Smooth muscle cell of the coronary artery (primary cell): Measurements from ENCODE around the gene RAB11FIP5. TPM values are rescaled to one million over a fixed set of nuclear protein-coding genes. Genes with fewer than 3 reads are reported as not detected.

Experiments
- total RNA-seq: library from RNA; depleted of rRNA; stranded (reverse); fragments of >200 nt; gene quantifications from 2 replicates; pipeline ENCODE4 v1.2.3, GENCODE V29; 2014; ENCODE audit warnings: low replicate concordance

Gene RAB11FIP5, protein sequence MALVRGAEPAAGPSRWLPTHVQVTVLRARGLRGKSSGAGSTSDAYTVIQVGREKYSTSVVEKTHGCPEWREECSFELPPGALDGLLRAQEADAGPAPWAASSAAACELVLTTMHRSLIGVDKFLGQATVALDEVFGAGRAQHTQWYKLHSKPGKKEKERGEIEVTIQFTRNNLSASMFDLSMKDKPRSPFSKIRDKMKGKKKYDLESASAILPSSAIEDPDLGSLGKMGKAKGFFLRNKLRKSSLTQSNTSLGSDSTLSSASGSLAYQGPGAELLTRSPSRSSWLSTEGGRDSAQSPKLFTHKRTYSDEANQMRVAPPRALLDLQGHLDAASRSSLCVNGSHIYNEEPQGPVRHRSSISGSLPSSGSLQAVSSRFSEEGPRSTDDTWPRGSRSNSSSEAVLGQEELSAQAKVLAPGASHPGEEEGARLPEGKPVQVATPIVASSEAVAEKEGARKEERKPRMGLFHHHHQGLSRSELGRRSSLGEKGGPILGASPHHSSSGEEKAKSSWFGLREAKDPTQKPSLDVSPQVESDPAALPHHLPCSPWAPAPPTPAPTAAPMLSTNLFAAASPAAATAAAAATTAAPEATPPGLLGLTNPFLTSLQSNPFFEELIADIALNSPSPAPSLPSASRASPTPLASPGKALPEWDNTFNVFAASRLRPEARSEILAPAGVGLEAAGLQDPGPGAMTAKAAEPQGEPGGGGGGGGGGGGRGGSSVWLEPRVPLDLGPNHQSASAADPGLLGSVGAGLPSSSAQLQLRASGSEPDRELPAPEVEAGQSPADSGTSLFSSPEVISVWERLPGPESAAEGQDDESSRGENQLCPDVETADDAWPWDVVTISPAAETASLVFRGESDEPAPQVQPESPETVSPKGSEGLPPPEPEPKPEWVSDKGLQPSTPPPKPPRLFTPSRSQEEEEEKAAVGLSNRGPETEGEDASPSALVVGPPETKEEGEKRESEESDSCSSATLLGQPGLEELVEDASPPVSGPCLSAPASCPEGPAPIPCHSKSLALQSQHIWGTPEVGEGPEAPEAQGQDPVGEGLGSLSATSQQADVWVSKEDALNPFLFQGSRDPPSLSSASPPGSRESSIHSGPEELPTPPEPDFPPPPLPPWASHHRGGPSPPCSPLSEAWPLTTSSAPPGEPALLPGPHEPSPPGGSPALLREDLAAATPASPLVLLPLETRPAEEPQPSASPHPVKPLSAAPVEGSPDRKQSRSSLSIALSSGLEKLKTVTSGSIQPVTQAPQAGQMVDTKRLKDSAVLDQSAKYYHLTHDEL (N-terminal part only)
- 22.5 and 27.8 TPM in 2 replicates for total RNA-seq

DNA sequence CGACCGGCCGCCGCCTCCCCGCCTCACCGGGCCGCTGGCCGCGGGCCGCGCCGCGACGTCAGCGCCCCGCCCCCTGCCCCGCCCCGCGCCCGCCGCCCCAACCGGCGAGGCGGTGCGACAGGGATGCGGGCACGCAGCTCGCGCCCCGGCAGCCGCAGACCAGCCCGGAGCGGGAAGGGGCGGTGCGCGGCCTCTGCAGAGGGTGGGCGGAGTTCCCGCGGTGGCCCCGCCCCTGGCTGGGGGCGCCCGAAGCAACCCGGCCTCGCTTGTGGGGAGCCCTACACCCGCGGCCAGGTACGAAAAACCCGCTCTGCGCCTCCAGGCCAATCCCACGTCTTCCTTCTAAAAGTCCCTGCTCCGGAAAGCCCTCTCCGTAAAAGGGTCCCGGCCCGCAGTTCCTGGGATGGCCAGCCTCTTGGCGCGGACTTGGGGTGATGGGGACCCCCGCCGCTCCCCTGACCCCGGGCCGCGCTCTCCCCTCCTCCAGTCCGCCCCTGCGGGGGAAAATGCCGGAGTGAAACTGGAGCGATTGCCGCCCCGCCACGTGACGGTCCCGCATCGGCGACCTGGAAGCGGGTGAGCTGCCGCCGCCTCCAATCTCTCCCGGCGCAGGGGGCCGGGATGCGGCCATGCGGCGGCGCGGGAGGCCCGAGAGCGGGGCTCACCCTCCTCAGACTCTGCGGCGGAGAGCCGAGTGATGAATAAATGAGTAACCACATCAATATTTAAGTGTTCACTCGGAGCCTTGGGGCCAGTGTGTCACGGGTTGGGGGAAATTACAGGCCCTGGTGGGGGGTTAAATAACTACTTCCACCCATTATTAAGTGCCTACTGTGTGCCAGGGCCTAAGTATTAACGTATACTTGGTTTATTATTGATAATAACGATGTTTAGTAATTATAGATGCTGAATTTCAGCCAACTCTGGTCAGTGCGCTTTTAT is at the start of gene RAB11FIP5:
RAB11FIP5 (minus strand) TSS at position 36 of the 942 bp plus-strand sequence. CDS start 171 bp downstream, outside the sequence.

DNA sequence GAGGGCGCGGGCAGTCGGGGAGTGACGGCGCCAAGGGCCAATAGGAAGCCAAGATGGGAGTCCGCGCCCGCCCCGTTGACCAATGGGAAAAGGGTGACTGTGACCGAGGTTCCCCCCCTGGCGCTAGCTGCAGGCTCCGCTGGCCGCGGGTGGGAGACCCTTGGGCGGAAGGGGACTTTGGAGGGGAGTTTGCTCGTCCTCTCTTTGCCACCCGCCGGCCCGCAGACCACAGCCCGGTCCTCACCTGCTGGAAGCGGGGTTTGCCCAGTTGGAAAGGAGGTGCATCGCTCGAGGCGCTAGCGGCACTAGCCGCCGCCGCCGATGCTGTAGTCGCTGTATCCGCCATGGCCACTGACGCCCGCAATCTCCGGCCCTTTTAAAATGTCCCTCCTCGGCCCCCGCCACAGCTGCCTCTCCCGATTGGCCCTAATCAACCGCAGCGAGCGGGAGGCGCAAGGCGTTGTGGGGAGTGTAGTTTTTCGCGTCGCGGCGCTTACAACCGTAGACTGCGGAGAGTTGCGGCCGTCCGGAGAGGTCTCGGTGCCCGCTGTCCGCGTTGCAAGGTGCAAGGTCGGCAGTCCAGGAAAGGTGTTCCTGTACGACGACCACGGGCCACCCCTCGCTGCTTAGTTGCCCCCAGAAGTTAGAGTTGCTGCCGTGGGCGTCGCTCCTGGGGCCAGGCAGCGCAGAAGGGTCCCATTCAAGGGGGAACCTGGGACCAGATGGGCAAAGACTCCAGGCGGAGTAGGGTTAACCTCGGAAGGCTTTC is 41.2 kb downstream of the RAB11FIP5 start, which contains the start of gene SFXN5:
SFXN5 (minus strand) TSS at position 353 of the 769 bp plus-strand sequence; CDS start at position 346, 7 bp downstream.

Other genes starting within 250 kb of the RAB11FIP5 start
- 31.0 and 32.2 TPM in 2 replicates for gene SPR, start 225.5 kb downstream of the RAB11FIP5 start, total RNA-seq
- gene EMX1, start 195.4 kb downstream of the RAB11FIP5 start, total RNA-seq = not detected in 2 replicates
- gene SFXN5, start 41.2 kb downstream of the RAB11FIP5 start, total RNA-seq = 10.0 and 11.8 TPM in 2 replicates
- not detected in 2 replicates for gene NOTO, start 89.6 kb upstream of the RAB11FIP5 start, total RNA-seq
- gene SMYD5, start 101.3 kb upstream of the RAB11FIP5 start, total RNA-seq = 15.0 and 20.5 TPM in 2 replicates
- 10.3 and 20.5 TPM in 2 replicates for gene PRADC1, start 120.3 kb upstream of the RAB11FIP5 start, total RNA-seq
- 294 and 401 TPM in 2 replicates for gene CCT7, start 121.4 kb upstream of the RAB11FIP5 start, total RNA-seq
- gene FBXO41, start 171.5 kb upstream of the RAB11FIP5 start, total RNA-seq = 0.23 and 0.70 TPM in 2 replicates
- gene EGR4, start 180.6 kb upstream of the RAB11FIP5 start, total RNA-seq = not detected in 2 replicates